ENCODE data around the gene VTI1A. TPM values are rescaled to one million over a fixed set of nuclear protein-coding genes. Genes with fewer than 3 reads are reported as not detected.

Gene VTI1A
- polyA plus RNA-seq, 1 of the 3 experiments (the other 2 are of a cell fraction): 8.3 TPM

DNA sequence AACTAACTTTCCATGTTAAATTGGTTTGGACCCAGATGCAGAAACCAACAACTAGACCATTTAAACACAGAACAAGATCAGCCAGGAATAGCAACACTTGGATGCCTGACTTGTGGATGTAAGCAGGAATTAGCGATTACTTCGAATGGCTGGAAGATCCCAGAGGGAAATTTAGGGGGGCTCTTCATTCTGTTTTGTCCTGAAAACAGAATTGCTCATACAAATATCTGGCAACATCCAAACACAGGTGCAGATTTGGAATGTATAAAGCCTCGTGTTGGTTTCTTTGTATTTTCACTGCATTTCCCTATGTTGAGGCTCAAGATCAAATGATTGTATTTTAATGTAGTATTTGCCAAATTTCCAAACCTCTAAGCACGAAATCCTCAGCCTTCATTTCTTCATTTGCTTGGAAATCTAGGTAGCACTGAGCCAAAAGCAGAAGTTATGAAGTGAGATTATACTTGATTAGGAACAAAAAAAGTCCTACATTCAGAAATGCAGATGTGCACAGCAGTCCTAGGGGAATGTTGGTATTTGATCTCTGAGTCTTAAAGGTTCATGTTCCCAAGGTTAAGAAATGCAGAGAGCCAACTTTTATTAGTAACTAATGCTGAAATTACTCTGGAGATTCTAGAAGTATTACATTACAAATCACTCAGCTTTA lies 254.3 kb downstream of the VTI1A start:
- CTCF ChIA-PET: no interaction called here
- no peaks in the 10 kb centered on the region for H4K20me1 ChIP-seq (ENCODE audit: insufficient read depth)
- H3K4me2 ChIP-seq: no peak overlapping the region

More for the DNA sequence above, 254.3 kb downstream of the VTI1A start:
- Histone ChIP-seq H3F3A (replicated peaks; ENCODE audit: insufficient read depth) (no peaks in the 10 kb centered on the region), H3K79me2 (ENCODE audit: insufficient read depth) (no peaks in the 10 kb centered on the region), H3K4me3 (ENCODE audit: low read depth in 2 of 2, low read length in 1 of 2) (no peak overlapping the region), H2AFZ (ENCODE audit: low read depth) (no peak overlapping the region), H3K9ac (no peak overlapping the region), H3K4me1 (ENCODE audit: control insufficient read depth in 1 of 2, insufficient read depth in 2 of 2, low read depth in 1 of 2, low read length in 1 of 2) (no peaks in the 10 kb centered on the region), H3K27me3 (ENCODE audit: insufficient read depth) (no peaks in the 10 kb centered on the region), H3K9me3 (no peaks in the 10 kb centered on the region), H3K9me2 (no peaks in the 10 kb centered on the region), H3K27ac (ENCODE audit: low read depth in 2 of 2, low read length in 1 of 2) (no peak overlapping the region), H3K36me3 (replicated peaks in 1 of 2; ENCODE audit: control insufficient read depth in 1 of 2, insufficient read depth in 2 of 2, low read length in 1 of 2) (no peaks in the 10 kb centered on the region)
- WGBS (ENCODE audit: low lambda C conversion rate): 88% methylated on average over 4 of the region's 4 CpGs
- no peak for TF ChIP-seq RAD21 (IDR thresholded peaks at IDR 0.05; ENCODE audit: low read length)
- no peak for TF ChIP-seq YY1 (IDR thresholded peaks at IDR 0.05; ENCODE audit: low read depth)
- TF ChIP-seq, protein P1, sequence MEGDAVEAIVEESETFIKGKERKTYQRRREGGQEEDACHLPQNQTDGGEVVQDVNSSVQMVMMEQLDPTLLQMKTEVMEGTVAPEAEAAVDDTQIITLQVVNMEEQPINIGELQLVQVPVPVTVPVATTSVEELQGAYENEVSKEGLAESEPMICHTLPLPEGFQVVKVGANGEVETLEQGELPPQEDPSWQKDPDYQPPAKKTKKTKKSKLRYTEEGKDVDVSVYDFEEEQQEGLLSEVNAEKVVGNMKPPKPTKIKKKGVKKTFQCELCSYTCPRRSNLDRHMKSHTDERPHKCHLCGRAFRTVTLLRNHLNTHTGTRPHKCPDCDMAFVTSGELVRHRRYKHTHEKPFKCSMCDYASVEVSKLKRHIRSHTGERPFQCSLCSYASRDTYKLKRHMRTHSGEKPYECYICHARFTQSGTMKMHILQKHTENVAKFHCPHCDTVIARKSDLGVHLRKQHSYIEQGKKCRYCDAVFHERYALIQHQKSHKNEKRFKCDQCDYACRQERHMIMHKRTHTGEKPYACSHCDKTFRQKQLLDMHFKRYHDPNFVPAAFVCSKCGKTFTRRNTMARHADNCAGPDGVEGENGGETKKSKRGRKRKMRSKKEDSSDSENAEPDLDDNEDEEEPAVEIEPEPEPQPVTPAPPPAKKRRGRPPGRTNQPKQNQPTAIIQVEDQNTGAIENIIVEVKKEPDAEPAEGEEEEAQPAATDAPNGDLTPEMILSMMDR (IDR thresholded peaks at IDR 0.05): no peak
- TF ChIP-seq ELF1 (IDR thresholded peaks at IDR 0.05): no peak
- TF ChIP-seq, protein P2, sequence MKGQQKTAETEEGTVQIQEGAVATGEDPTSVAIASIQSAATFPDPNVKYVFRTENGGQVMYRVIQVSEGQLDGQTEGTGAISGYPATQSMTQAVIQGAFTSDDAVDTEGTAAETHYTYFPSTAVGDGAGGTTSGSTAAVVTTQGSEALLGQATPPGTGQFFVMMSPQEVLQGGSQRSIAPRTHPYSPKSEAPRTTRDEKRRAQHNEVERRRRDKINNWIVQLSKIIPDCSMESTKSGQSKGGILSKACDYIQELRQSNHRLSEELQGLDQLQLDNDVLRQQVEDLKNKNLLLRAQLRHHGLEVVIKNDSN (IDR thresholded peaks at IDR 0.05; ENCODE audit: borderline replicate concordance, low read depth): no peak
- TF ChIP-seq EP300 (IDR thresholded peaks at IDR 0.05; ENCODE audit: borderline replicate concordance in 1 of 2, low read depth in 1 of 2, low read length in 1 of 2): no peak
- TF ChIP-seq GABPA (IDR thresholded peaks at IDR 0.05; ENCODE audit: low read depth): no peak
- TF ChIP-seq FOXM1 (IDR thresholded peaks at IDR 0.05; ENCODE audit: low read depth): no peak
- no peak for TF ChIP-seq USF2 (IDR thresholded peaks at IDR 0.05; ENCODE audit: borderline replicate concordance, low read depth, low read length)
- no peak for TF ChIP-seq MEF2A (IDR thresholded peaks at IDR 0.05; ENCODE audit: borderline replicate concordance, low read depth)
- TF ChIP-seq SMC3 (IDR thresholded peaks at IDR 0.05; ENCODE audit: low read depth, low read length): no peak
- no peak for TF ChIP-seq NFIC (IDR thresholded peaks at IDR 0.05; ENCODE audit: borderline replicate concordance)
- TF ChIP-seq MXI1 (IDR thresholded peaks at IDR 0.05; ENCODE audit: low read depth, low read length): no peak
- TF ChIP-seq IRF3 (IDR thresholded peaks at IDR 0.05; ENCODE audit: low read depth, low read length): no peak
- TF ChIP-seq RFX5 (IDR thresholded peaks at IDR 0.05; ENCODE audit: low read length): no peak
- TF ChIP-seq RCOR1 (IDR thresholded peaks at IDR 0.05; ENCODE audit: low read length): no peak
- no peak for TF ChIP-seq FOXJ3 (CRISPR knock-in tag; IDR thresholded peaks at IDR 0.05)
- TF ChIP-seq POLR2AphosphoS5 (IDR thresholded peaks at IDR 0.05; ENCODE audit: low read depth, low read length): no peak
- DNase-seq: no peak
- POLR2A ChIA-PET: no interaction called here
